Colonic mucosa (tissue), 4 donors: ENCODE results near the gene MZT1. TPM values are rescaled to one million over a fixed set of nuclear protein-coding genes. Genes with fewer than 3 reads are reported as not detected.

Source experiments
- DNase-seq: peaks from one replicate; pipeline ENCODE4 v3.0.0-alpha.2; 2020
- H3K27ac ChIP-seq: fragments of 200-600 bp; one replicate; pipeline ENCODE4 v1.8.0; 2021
- H3K27me3 ChIP-seq: fragments of 200-600 bp; one replicate; pipeline ENCODE4 v1.8.0; 2021
- H3K36me3 ChIP-seq: fragments of 200-600 bp; one replicate; pipeline ENCODE4 v1.8.0; 2021
- H3K4me1 ChIP-seq: fragments of 200-600 bp; one replicate; pipeline ENCODE4 v1.8.0; 2021; ENCODE audit warnings: mild to moderate bottlenecking
- H3K4me3 ChIP-seq: fragments of 200-600 bp; one replicate; pipeline ENCODE4 v1.8.0; 2021
- H3K9ac ChIP-seq, 2 donors: one replicate each; pipeline ENCODE4 v1.7.0; 2013; ENCODE audit warnings: control low read depth in 2 of 2, low read depth in 2 of 2, low read length in 2 of 2
- H3K9me3 ChIP-seq: fragments of 200-600 bp; one replicate; pipeline ENCODE4 v1.8.0; 2021
- CTCF ChIP-seq: fragments of 200-600 bp; IDR thresholded peaks from one replicate; pipeline ENCODE4 v1.8.0; 2022; ENCODE audit warnings: antibody characterized with exemption, mild to moderate bottlenecking
- intact Hi-C: fragments of 100-400 bp; cut with DNase I; formaldehyde crosslinking; loops from one replicate; pipeline ENCODE4 v1.14.1; 2022
- total RNA-seq, 2 donors: library from RNA; stranded (reverse); fragmentation: NEBNext Ultra II Directional in 1 of 2; extraction: Animal tissue kit (Norgen Biotek cat#: 25700) in 1 of 2; gene quantifications; one replicate each; pipeline ENCODE4 v1.2.1, GENCODE V29; 2021
- donor health status: healthy.
- donor health status: DM: no; HTN: no; CAD: no.
- donor health status: DM: no; HTN: no; CAD: no.

Gene MZT1
- total RNA-seq, 2 donors from 2014 or later, result 9.4 to 11.7 TPM

- no peak overlapping the region for H3K27ac ChIP-seq
- peaks cover 4% of the 10 kb centered on the region for H3K36me3 ChIP-seq
- intact Hi-C loops, result no loop called here
- TF ChIP-seq CTCF, result no peak
- no peaks in the 10 kb centered on the region for H3K27me3 ChIP-seq
- no peak overlapping the region for H3K4me3 ChIP-seq
- no peak for DNase-seq
- H3K9ac ChIP-seq, result no peak overlapping the region
- no peaks in the 10 kb centered on the region for H3K4me1 ChIP-seq
- no peaks in the 10 kb centered on the region for H3K9me3 ChIP-seq
Measured at GRCh38 chr13:72754111-72754510, 26.7 kb upstream of the MZT1 start.

GRCh38 chr13:72751220-72751619 is 23.8 kb upstream of the MZT1 start:
- Histone ChIP-seq H3K27ac (no peak overlapping the region), H3K27me3 (no peaks in the 10 kb centered on the region), H3K9me3 (no peaks in the 10 kb centered on the region), H3K4me1 (no peaks in the 10 kb centered on the region), H3K36me3 (no peaks in the 10 kb centered on the region), H3K9ac (no peak overlapping the region), H3K4me3 (no peak overlapping the region)
- no peak for TF ChIP-seq CTCF
- DNase-seq, result no peak
- intact Hi-C loops, result no loop called here

GRCh38 chr13:72745260-72745659 is 17.8 kb upstream of the MZT1 start:
- Histone ChIP-seq H3K27me3 (no peaks in the 10 kb centered on the region), H3K27ac (no peak overlapping the region), H3K4me1 (no peaks in the 10 kb centered on the region), H3K4me3 (no peak overlapping the region), H3K9ac (no peak overlapping the region), H3K36me3 (no peaks in the 10 kb centered on the region), H3K9me3 (no peaks in the 10 kb centered on the region)
- TF ChIP-seq CTCF, result no peak
- DNase-seq, result no peak
- intact Hi-C loops, result no loop called here

- Histone ChIP-seq H3K4me1 (no peaks in the 10 kb centered on the region), H3K36me3 (no peaks in the 10 kb centered on the region), H3K9me3 (no peaks in the 10 kb centered on the region), H3K9ac (no peak overlapping the region), H3K4me3 (no peak overlapping the region), H3K27me3 (no peaks in the 10 kb centered on the region), H3K27ac (no peak overlapping the region)
- no peak for DNase-seq
- intact Hi-C loops, result no loop called here
- no peak for TF ChIP-seq CTCF
Measured at GRCh38 chr13:72740015-72740414, 12.6 kb upstream of the MZT1 start.

- no peaks in the 10 kb centered on the region for H3K4me1 ChIP-seq
- H3K4me3 ChIP-seq, result no peak overlapping the region
- TF ChIP-seq CTCF, result no peak
- no peak for DNase-seq
- no peak overlapping the region for H3K9ac ChIP-seq
- H3K27me3 ChIP-seq, result no peaks in the 10 kb centered on the region
- intact Hi-C loops, result no loop called here
- no peaks in the 10 kb centered on the region for H3K9me3 ChIP-seq
- no peak overlapping the region for H3K27ac ChIP-seq
- H3K36me3 ChIP-seq, result no peaks in the 10 kb centered on the region
Measured at GRCh38 chr13:72737033-72737432, 9.6 kb upstream of the MZT1 start.

GRCh38 chr13:72728290-72728605 is 819 bp upstream of the MZT1 start:
- TF ChIP-seq CTCF, result no peak
- Histone ChIP-seq H3K36me3 (no peaks in the 10 kb centered on the region), H3K27me3 (no peaks in the 10 kb centered on the region), H3K4me3 (peak overlapping the region; percentile 87), H3K9me3 (no peaks in the 10 kb centered on the region), H3K9ac (peak overlapping the region; percentile 85 to 89), H3K4me1 (peaks cover 5% of the 10 kb centered on the region), H3K27ac (peak overlapping the region; percentile 49)
- DNase-seq, result no peak
- intact Hi-C loops, result loop anchor here (5.0 kb wide), 1 partner anchor 54 kb away; the partner anchor contains the start of genes DIS3 and PIBF1
